Breast epithelium (tissue), 3 donors: Measurements from ENCODE around the gene PRSS12.

Source experiments
- CTCF ChIP-seq, 3 donors: fragments of 450-650 bp; IDR thresholded peaks; one replicate each; pipeline ENCODE4 v1.5.1; 2016 to 2017; ENCODE audit warnings: antibody characterized with exemption in 3 of 3, mild to moderate bottlenecking in 3 of 3, moderate library complexity in 3 of 3
- POLR2AphosphoS5 ChIP-seq, 3 donors: sonication (generic); formaldehyde crosslinking; IDR thresholded peaks; one replicate each; pipeline ENCODE4 v1.6.1; 2017; ENCODE audit warnings: antibody characterized with exemption in 3 of 3

- no peak for TF ChIP-seq CTCF (IDR thresholded peaks at IDR 0.05)
- no peak for TF ChIP-seq POLR2AphosphoS5 (IDR thresholded peaks at IDR 0.05)
Measured at GRCh38 chr4:118314221-118314620, 38.6 kb downstream of the PRSS12 start.
